GM12891 (cell line): ENCODE results near the gene C4orf51.

Source experiments
- PAX5 ChIP-seq: IDR thresholded peaks from 2 replicates; pipeline ENCODE4 v1.6.1; 2011; ENCODE audit warnings: low read length, moderate library complexity, mild to moderate bottlenecking; ENCODE audit not compliant: insufficient read depth, severe bottlenecking
- POLR2A ChIP-seq: IDR thresholded peaks from 2 replicates; pipeline ENCODE4 v1.6.1; 2011; ENCODE audit warnings: low read depth, low read length, control low read depth
- POLR2AphosphoS5 ChIP-seq: IDR thresholded peaks from 2 replicates; pipeline ENCODE4 v1.6.1; 2011; ENCODE audit warnings: low read depth, low read length, control low read depth
- SPI1 ChIP-seq: IDR thresholded peaks from 2 replicates; pipeline ENCODE4 v1.6.1; 2011; ENCODE audit warnings: low read depth, low read length, control low read depth
- TAF1 ChIP-seq: IDR thresholded peaks from 2 replicates; pipeline ENCODE4 v1.6.1; 2011; ENCODE audit warnings: low read depth, low read length, control low read depth

- TF ChIP-seq POLR2A (no peak), PAX5 (no peak), POLR2AphosphoS5 (no peak), SPI1 (no peak), TAF1 (no peak)
These were observed 426 bp upstream of the C4orf51 start for GRCh38 chr4:145679520-145679919.
